Keratinocyte (primary cell): ENCODE measurements around the gene ZNF511. TPM values are rescaled to one million over a fixed set of nuclear protein-coding genes. Genes with fewer than 3 reads are reported as not detected.

Experiments used
- DNase-seq: peaks from one replicate; pipeline ENCODE4 v3.0.0-alpha.2; 2011; ENCODE audit warnings: low read depth, missing footprints, low spot score
- FAIRE-seq: peaks from 2 replicates; lab custom pipeline; 2011; peaks lifted over from hg19 to GRCh38; lab: Jason Lieb, UNC
- H2AFZ ChIP-seq: 2 replicates; pipeline ENCODE4 v1.6.0; 2012; ENCODE audit warnings: low read length, control low read depth, inconsistent platforms; ENCODE audit not compliant: control insufficient read depth
- H3K27ac ChIP-seq: 2 replicates; pipeline ENCODE4 v1.5.1; 2011; ENCODE audit warnings: low read length; ENCODE audit not compliant: control insufficient read depth, insufficient read depth
- H3K27me3 ChIP-seq: 3 replicates; pipeline ENCODE4 v1.6.0; 2011; ENCODE audit warnings: low read length; ENCODE audit not compliant: control insufficient read depth, insufficient read depth; ENCODE audit errors: extremely low read depth
- H3K36me3 ChIP-seq, 2 experiments: 2 replicates in 1 of 2; 3 replicates in 1 of 2; pipeline ENCODE4 v1.5.1; 2011; ENCODE audit warnings: low read length in 2 of 2, mild to moderate bottlenecking in 1 of 2; ENCODE audit not compliant: control insufficient read depth in 2 of 2, insufficient read depth in 2 of 2; ENCODE audit errors: extremely low read depth in 1 of 2
- H3K4me1 ChIP-seq: 3 replicates; pipeline ENCODE4 v1.5.1; 2011; ENCODE audit warnings: low read length; ENCODE audit not compliant: control insufficient read depth, insufficient read depth; ENCODE audit errors: extremely low read depth
- H3K4me2 ChIP-seq: 3 replicates; pipeline ENCODE4 v1.6.0; 2011; ENCODE audit warnings: low read depth, low read length; ENCODE audit not compliant: control insufficient read depth, insufficient read depth; ENCODE audit errors: extremely low read depth
- H3K4me3 ChIP-seq, 3 experiments: fragments of 200-600 bp in 1 of 3; sonication (generic) in 1 of 3; 2 replicates in 2 of 3; 3 replicates in 1 of 3; pipeline ENCODE4 v1.5.1; 2011 to 2016; ENCODE audit warnings: low read length in 3 of 3, mild to moderate bottlenecking in 3 of 3, control low read depth in 2 of 3, inconsistent platforms in 1 of 3, low read depth in 1 of 3, mixed read lengths in 1 of 3, mixed run types in 1 of 3, moderate library complexity in 1 of 3; ENCODE audit not compliant: control insufficient read depth in 2 of 3, insufficient read depth in 2 of 3; ENCODE audit errors: extremely low read depth in 1 of 3
- H3K79me2 ChIP-seq: 2 replicates; pipeline ENCODE4 v1.6.0; 2012; ENCODE audit warnings: low read length; ENCODE audit not compliant: control insufficient read depth, insufficient read depth
- H3K9ac ChIP-seq: 3 replicates; pipeline ENCODE4 v1.6.0; 2011; ENCODE audit warnings: low read length; ENCODE audit not compliant: control insufficient read depth, insufficient read depth; ENCODE audit errors: extremely low read depth
- H3K9me1 ChIP-seq: 3 replicates; pipeline ENCODE4 v1.6.0; 2011; ENCODE audit warnings: low read length; ENCODE audit not compliant: control insufficient read depth, insufficient read depth; ENCODE audit errors: extremely low read depth
- H3K9me3 ChIP-seq: 2 replicates; pipeline ENCODE4 v1.5.1; 2012; ENCODE audit warnings: low read depth, low read length; ENCODE audit not compliant: control insufficient read depth
- H4K20me1 ChIP-seq: 3 replicates; pipeline ENCODE4 v1.6.0; 2011; ENCODE audit warnings: low read length; ENCODE audit not compliant: control insufficient read depth, insufficient read depth; ENCODE audit errors: extremely low read depth
- EZH2 ChIP-seq: IDR thresholded peaks from one replicate; pipeline ENCODE4 v1.6.1; 2012; ENCODE audit warnings: inconsistent platforms, mild to moderate bottlenecking, low read length, moderate library complexity
- dilution Hi-C: fragments of 300-500 bp; cut with MboI; formaldehyde crosslinking; loops from one replicate; pipeline ENCODE4 v1.7.0; 2020; ENCODE audit warnings: low sequenced_read_pairs; ENCODE audit not compliant: extremely low pct_ligation_motif_present
- polyA plus RNA-seq, 5 experiments: library from polyadenylated mRNA; depleted of rRNA in 3 of 5; stranded (reverse) in 3 of 5; stranded (forward) in 1 of 5; unstranded in 1 of 5; fragments of >200 nt; gene quantifications; 1 replicate in 1 of 5; 2 replicates in 3 of 5; 3 replicates in 1 of 5; pipeline versions ENCODE4 v1.2.1 to v1.2.3, GENCODE V29; 2011 to 2012; ENCODE audit warnings: missing spikeins in 2 of 5, low read depth in 1 of 5, low replicate concordance in 1 of 5
- TF ChIP-seq, protein P1 (sequence below), 3 experiments: IDR thresholded peaks in 1 of 3; conservative IDR thresholded peaks in 1 of 3; optimal IDR thresholded peaks in 1 of 3; 2 replicates in 2 of 3; 3 replicates in 1 of 3; pipeline versions ENCODE3 to v1.5.1; 2011; ENCODE audit warnings: low read length in 3 of 3, mild to moderate bottlenecking in 3 of 3, moderate library complexity in 2 of 3, control low read depth in 1 of 3, inconsistent platforms in 1 of 3; ENCODE audit not compliant: insufficient read depth in 2 of 3; ENCODE audit errors: extremely low read depth in 1 of 3

The ZNF511 gene
- polyA plus RNA-seq, 1 donor (not counting 4 experiments of a cell fraction or from before 2014, with no cell fraction given), result 20.2 TPM

DNA sequence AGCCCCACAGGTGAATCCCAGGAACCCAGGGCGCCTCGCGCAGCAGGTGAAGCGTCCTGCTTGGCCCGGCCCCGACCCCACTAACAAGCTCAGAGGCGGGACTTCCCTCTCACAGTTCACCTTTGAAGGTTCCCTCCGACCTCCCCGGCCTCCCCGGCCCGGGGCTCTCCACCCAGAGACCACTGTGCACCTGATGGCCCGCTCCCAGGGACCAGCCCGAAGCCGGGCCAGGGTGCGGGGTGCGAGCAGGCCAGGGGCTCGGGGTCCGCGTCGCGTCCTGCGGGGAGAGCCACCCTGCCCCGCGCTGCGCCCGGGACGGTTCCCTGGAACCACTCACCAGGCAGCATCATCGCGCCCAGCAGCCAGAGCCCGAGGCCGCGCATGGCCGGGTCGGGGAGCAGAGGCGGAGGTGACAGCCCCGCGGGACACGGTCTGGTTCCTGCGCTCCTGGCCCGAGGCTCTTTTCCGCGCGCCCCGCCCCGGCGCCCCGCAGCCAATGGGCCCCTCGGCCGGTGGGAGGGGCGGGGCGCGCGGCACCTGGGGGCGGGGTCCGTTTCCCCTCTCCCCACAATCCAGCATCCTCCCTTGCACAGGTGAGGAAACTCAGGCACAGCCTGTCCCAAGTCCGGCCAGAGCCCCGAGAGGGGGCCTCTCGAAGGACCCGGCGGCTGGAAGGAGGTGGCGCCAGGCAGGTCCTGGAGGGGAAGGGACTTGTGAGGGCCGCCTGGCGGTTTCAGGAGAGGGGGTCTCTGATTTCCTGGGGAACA is 32.1 kb upstream of the ZNF511 start, which contains the start of gene ADAM8:
Gene ADAM8 (minus strand): TSS at position 434 of the 767 bp plus-strand sequence. CDS start 51 bp downstream, at position 383.
- peak within 1 kb of the TSS; percentile 86 for H3K4me2 ChIP-seq
- no peaks in the 10 kb centered on the region for H3K9me1 ChIP-seq
- no peak within 1 kb of the TSS for H2AFZ ChIP-seq
- H3K36me3 ChIP-seq, result peaks cover 11 to 27% of the 10 kb centered on the region in 2 experiments
- H3K9ac ChIP-seq, result peak within 1 kb of the TSS; percentile 99
- H3K79me2 ChIP-seq, result peaks cover 44% of the 10 kb centered on the region
- peak within 1 kb of the TSS; percentile 98 for H3K27ac ChIP-seq
- H3K27me3 ChIP-seq, result no peaks in the 10 kb centered on the region
- dilution Hi-C loops, result no loop called here
- peak within 1 kb of the TSS; percentile 61 to 96 (median 86) for H3K4me3 ChIP-seq
- FAIRE-seq, result no peak
- H3K4me1 ChIP-seq, result peaks cover 39% of the 10 kb centered on the region
- no peaks in the 10 kb centered on the region for H3K9me3 ChIP-seq
- TF ChIP-seq EZH2, result no peak
- TF ChIP-seq, protein P1, sequence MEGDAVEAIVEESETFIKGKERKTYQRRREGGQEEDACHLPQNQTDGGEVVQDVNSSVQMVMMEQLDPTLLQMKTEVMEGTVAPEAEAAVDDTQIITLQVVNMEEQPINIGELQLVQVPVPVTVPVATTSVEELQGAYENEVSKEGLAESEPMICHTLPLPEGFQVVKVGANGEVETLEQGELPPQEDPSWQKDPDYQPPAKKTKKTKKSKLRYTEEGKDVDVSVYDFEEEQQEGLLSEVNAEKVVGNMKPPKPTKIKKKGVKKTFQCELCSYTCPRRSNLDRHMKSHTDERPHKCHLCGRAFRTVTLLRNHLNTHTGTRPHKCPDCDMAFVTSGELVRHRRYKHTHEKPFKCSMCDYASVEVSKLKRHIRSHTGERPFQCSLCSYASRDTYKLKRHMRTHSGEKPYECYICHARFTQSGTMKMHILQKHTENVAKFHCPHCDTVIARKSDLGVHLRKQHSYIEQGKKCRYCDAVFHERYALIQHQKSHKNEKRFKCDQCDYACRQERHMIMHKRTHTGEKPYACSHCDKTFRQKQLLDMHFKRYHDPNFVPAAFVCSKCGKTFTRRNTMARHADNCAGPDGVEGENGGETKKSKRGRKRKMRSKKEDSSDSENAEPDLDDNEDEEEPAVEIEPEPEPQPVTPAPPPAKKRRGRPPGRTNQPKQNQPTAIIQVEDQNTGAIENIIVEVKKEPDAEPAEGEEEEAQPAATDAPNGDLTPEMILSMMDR (optimal IDR thresholded peaks at IDR 0.05 in 1 of 3, IDR thresholded peaks at IDR 0.05 in 1 of 3, conservative IDR thresholded peaks at IDR 0.05 in 1 of 3; ENCODE audit: extremely low read depth in 1 of 3, insufficient read depth in 2 of 3, low read length in 3 of 3), result no peak
- no peaks in the 10 kb centered on the region for H4K20me1 ChIP-seq
- DNase-seq, result no peak

DNA sequence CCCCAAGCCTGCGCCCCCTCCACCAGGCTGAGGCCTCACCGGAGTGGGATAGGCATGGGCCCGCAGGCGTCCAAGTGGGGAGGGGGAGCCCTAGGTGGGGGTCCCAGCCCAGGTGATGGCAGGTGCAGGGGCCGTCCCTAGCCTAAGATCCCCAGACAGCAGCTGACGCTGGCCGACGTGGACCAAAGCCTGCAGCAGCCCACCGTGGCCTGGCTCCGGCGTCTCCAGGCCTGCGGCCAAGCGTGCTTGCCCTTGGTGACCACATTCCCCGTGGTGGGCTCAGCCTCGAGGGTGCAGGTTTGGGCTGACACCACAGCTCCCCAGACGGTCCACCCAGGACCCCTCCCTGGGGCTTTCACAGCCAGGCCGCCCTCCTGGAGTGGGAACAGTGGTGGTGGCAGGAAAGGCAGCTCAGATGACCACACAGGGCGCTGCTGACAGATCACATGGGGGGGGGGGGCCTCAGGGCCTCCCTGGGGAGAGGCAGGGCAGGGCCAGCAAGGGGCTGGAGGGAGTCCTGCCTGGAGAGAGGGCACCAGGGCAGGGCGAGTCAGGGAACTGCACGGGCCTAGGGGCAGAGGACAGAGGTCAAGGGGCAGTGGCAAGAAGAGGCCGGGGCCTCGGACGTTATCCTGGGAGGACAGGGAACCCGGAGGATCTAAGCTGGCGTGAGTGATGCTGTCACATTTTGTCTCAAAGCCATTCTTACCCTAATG is 31.3 kb upstream of the ZNF511 start:
- Histone ChIP-seq H3K4me1 (peaks cover 39% of the 10 kb centered on the region), H3K4me3 (peak overlapping the region in 2 of 3 experiments; percentile 61 to 86), H3K79me2 (peaks cover 38% of the 10 kb centered on the region), H3K27ac (peak overlapping the region; percentile 82), H3K9ac (peak overlapping the region; percentile 99), H3K9me3 (no peaks in the 10 kb centered on the region), H3K36me3 (peaks cover 14 to 26% of the 10 kb centered on the region in 2 experiments), H3K27me3 (no peaks in the 10 kb centered on the region), H3K4me2 (peak overlapping the region; percentile 86), H4K20me1 (no peaks in the 10 kb centered on the region), H2AFZ (no peak overlapping the region), H3K9me1 (no peaks in the 10 kb centered on the region)
- no peak for FAIRE-seq
- dilution Hi-C loops, result no loop called here
- TF ChIP-seq EZH2, result no peak
- TF ChIP-seq, protein P1 (optimal IDR thresholded peaks at IDR 0.05 in 1 of 3, IDR thresholded peaks at IDR 0.05 in 1 of 3, conservative IDR thresholded peaks at IDR 0.05 in 1 of 3; ENCODE audit: extremely low read depth in 1 of 3, insufficient read depth in 2 of 3, low read length in 3 of 3), result no peak
- DNase-seq, result no peak
